Body of pancreas (tissue), 4 donors: ENCODE data around the gene METTL1.

Experiments
- CTCF ChIP-seq, 7 experiments: fragments of 450-650 bp in 4 of 7; fragments of 200-600 bp in 3 of 7; sonication (generic) in 3 of 7; IDR thresholded peaks; one replicate each; pipeline ENCODE4 v1.5.1; 2016 to 2019; ENCODE audit warnings: antibody characterized with exemption in 7 of 7
- POLR2A ChIP-seq, 3 donors: fragments of 450-650 bp; IDR thresholded peaks; one replicate each; pipeline ENCODE4 v1.6.1; 2016; ENCODE audit warnings: antibody characterized with exemption in 3 of 3, mild to moderate bottlenecking in 2 of 3

- TF ChIP-seq POLR2A (IDR thresholded peaks at IDR 0.05) (no peak), CTCF (IDR thresholded peaks at IDR 0.05) (no peak)
Observed at GRCh38 chr12:57816855-57817151, 44.9 kb upstream of the METTL1 start.
